ENCODE measurements around the gene MST1.
A peak's percentile ranks its signal among the peaks of the same experiment; 100 is the strongest.

Gene MST1

DNA sequence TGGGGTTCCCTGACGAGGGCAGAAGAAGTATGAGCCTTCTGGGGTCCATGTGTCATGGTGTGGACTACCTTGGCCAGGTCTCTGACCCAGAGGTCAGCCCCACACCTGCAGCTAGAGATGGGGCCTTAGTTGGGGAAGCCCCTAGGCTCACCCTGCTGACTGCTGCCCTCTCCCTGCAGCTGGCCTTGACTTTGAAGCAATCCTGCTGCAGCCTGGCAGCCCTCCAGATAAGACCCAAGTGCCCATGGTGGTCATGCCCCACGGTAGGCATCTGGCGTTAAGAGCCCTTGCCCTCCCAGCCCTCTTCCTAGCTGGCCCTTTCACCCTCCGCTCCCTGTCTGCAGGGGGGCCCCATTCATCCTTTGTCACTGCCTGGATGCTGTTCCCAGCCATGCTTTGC, 7.7 kb downstream of the MST1 start:
- peaks cover 64% of the 10 kb centered on the region for H3K36me3 ChIP-seq (replicated peaks)

GRCh38 chr3:49681232-49681522, 8.1 kb downstream of the MST1 start:
- in situ Hi-C loops (cut with HindIII; ENCODE audit: low pct_ligation_motif_present, low sequenced_read_pairs), result no loop called here
- Histone ChIP-seq H3K27me3 (replicated peaks) (no peaks in the 10 kb centered on the region), H3K36me3 (replicated peaks) (peaks cover 66% of the 10 kb centered on the region), H3K4me3 (ENCODE audit: low read depth, low read length) (no peak overlapping the region), H3K27ac (no peak overlapping the region)
- TF ChIP-seq, protein P1, sequence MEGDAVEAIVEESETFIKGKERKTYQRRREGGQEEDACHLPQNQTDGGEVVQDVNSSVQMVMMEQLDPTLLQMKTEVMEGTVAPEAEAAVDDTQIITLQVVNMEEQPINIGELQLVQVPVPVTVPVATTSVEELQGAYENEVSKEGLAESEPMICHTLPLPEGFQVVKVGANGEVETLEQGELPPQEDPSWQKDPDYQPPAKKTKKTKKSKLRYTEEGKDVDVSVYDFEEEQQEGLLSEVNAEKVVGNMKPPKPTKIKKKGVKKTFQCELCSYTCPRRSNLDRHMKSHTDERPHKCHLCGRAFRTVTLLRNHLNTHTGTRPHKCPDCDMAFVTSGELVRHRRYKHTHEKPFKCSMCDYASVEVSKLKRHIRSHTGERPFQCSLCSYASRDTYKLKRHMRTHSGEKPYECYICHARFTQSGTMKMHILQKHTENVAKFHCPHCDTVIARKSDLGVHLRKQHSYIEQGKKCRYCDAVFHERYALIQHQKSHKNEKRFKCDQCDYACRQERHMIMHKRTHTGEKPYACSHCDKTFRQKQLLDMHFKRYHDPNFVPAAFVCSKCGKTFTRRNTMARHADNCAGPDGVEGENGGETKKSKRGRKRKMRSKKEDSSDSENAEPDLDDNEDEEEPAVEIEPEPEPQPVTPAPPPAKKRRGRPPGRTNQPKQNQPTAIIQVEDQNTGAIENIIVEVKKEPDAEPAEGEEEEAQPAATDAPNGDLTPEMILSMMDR (IDR thresholded peaks at IDR 0.05; ENCODE audit: low read depth, low read length, missing control alignments), result no peak
- DNase-seq, result no peak

More for the DNA sequence above, 7.7 kb downstream of the MST1 start:
- Histone ChIP-seq H3K27ac (no peak overlapping the region), H3K4me3 (ENCODE audit: low read depth, low read length) (no peak overlapping the region), H3K27me3 (replicated peaks) (no peaks in the 10 kb centered on the region)
- in situ Hi-C loops (cut with HindIII; ENCODE audit: low pct_ligation_motif_present, low sequenced_read_pairs), result no loop called here
- TF ChIP-seq, protein P1 (IDR thresholded peaks at IDR 0.05; ENCODE audit: low read depth, low read length, missing control alignments), result no peak
- no peak for DNase-seq

GRCh38 chr3:49680493-49681231, 8.6 kb downstream of the MST1 start:
- TF ChIP-seq, protein P1 (IDR thresholded peaks at IDR 0.05; ENCODE audit: low read depth, low read length, missing control alignments), result no peak
- in situ Hi-C loops (cut with HindIII; ENCODE audit: low pct_ligation_motif_present, low sequenced_read_pairs), result no loop called here
- Histone ChIP-seq H3K27ac (no peak overlapping the region), H3K27me3 (replicated peaks) (no peaks in the 10 kb centered on the region), H3K4me3 (ENCODE audit: low read depth, low read length) (no peak overlapping the region), H3K36me3 (replicated peaks) (peaks cover 66% of the 10 kb centered on the region)
- DNase-seq, result no peak

- no peaks in the 10 kb centered on the region for H3K27me3 ChIP-seq (replicated peaks)
- no peak overlapping the region for H3K4me3 ChIP-seq (ENCODE audit: low read depth, low read length)
- DNase-seq, result no peak
- H3K27ac ChIP-seq, result no peak overlapping the region
- TF ChIP-seq, protein P1 (IDR thresholded peaks at IDR 0.05; ENCODE audit: low read depth, low read length, missing control alignments), result no peak
- H3K36me3 ChIP-seq (replicated peaks), result peaks cover 39% of the 10 kb centered on the region
- in situ Hi-C loops (cut with HindIII; ENCODE audit: low pct_ligation_motif_present, low sequenced_read_pairs), result no loop called here
Observed at GRCh38 chr3:49675912-49676311, 13.4 kb downstream of the MST1 start.

DNA sequence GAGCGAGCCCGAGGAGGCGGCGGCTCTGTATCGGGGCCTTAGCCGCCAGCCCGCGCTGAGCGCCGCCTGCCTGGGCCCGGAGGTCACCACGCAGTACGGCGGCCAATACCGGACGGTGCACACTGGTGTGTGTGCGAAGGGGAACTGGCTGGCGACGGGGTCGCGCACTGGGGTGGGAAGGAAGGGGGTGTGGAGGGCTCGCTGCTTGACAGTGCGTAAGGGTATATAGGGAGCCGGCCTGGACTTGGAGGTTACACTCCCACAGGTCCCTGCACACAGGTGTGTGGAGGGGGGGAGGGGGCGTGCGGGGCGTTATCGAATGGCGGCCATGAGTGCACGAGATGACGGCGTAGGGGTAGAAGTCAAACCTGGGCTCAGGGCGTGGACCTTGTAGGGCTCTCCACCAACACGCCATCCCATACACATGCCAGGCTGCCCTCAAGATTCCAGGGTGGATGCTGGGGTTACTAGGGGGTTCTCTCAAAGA, 14.7 kb downstream of the MST1 start:
- in situ Hi-C loops (cut with HindIII; ENCODE audit: low pct_ligation_motif_present, low sequenced_read_pairs), result loop anchor here (25.0 kb wide), 1 partner anchor 112 kb away; the partner anchor contains the start of gene BSN
- no peaks in the 10 kb centered on the region for H3K27me3 ChIP-seq (replicated peaks)
- TF ChIP-seq, protein P1 (IDR thresholded peaks at IDR 0.05; ENCODE audit: low read depth, low read length, missing control alignments), result no peak
- H3K36me3 ChIP-seq (replicated peaks), result peaks cover 29% of the 10 kb centered on the region
- no peak for DNase-seq
- peak overlapping the region; percentile 75 for H3K27ac ChIP-seq
- H3K4me3 ChIP-seq (ENCODE audit: low read depth, low read length), result peak overlapping the region; percentile 76
